ENCODE measurements around the gene ZNF543.
"Not testable (repeated sequence)": the region's sequence is repeated elsewhere in the genome, so short reads cannot be mapped to it uniquely, and the experiment has no call there.

The ZNF543 gene

GRCh38 chr19:57320180-57321084 lies at the start of gene ZNF543:
TSS of gene ZNF543 (plus strand) at chr19:57320472. CDS start at chr19:57320854, 382 bp downstream.
- H3K4me3 ChIP-seq (ENCODE audit: low read length), result peak within 1 kb of the TSS; percentile 63
- peak; percentile 31 for TF ChIP-seq CTCF (IDR thresholded peaks at IDR 0.05; ENCODE audit: insufficient read depth, low read depth, low read length, missing control alignments)
- peak; percentile 98 for DNase-seq (ENCODE audit: low read depth)

- TF ChIP-seq CTCF (IDR thresholded peaks at IDR 0.05; ENCODE audit: insufficient read depth, low read depth, low read length, missing control alignments), result no peak
- no peak for DNase-seq (ENCODE audit: low read depth)
- H3K4me3 ChIP-seq (ENCODE audit: low read length), result no peak overlapping the region
These were observed 49.0 kb upstream of the ZNF543 start for GRCh38 chr19:57271280-57271679.

- DNase-seq (ENCODE audit: low read depth), result no peak
- TF ChIP-seq CTCF (IDR thresholded peaks at IDR 0.05; ENCODE audit: insufficient read depth, low read depth, low read length, missing control alignments), result no peak
- H3K4me3 ChIP-seq (ENCODE audit: low read length), result no peak overlapping the region
These were observed 47.3 kb upstream of the ZNF543 start for GRCh38 chr19:57273014-57273413.

DNA sequence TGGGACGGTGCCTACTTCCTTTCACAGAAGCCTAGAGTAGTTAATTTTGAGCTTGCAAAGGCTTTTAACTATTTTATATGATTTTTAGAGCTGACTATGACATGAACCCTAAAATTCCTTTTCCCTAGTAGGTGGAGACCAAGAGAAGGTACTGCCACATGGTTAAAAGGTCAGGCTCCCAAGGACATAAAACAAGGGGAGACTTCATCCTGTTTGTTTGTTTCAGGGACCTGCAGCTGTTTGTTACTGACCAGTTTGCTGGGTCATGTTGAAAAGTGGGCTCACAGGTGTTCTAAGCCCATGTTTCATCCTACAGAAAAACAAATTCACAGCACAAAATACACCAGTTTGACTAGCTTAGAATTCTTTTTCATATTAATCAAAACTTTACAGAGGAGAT lies 43.8 kb upstream of the ZNF543 start:
- DNase-seq (ENCODE audit: low read depth), result no peak

DNA sequence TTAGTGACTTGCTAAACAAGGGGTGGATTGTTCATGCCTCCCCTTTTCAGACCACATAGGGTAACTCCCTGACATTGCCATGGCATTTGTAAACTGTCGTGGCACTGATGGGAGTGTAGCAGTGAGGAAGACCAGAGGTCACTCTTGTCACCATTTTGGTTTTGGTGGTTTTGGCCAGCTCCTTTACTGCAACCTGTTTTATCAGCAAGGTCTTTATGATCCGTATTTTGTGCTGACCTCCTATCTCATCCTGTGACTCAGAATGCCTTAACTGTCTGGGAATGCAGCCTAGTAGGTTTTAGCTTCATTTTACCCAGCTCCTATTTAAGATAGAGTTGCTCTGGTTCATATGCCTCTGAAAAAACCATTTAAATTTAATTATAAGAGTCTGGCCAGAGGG lies 41.8 kb upstream of the ZNF543 start:
- H3K4me3 ChIP-seq (ENCODE audit: low read length), result not testable (repeated sequence)
- DNase-seq (ENCODE audit: low read depth), result peak; percentile 79

More for the DNA sequence above, 43.8 kb upstream of the ZNF543 start:
- TF ChIP-seq CTCF (IDR thresholded peaks at IDR 0.05; ENCODE audit: insufficient read depth, low read depth, low read length, missing control alignments), result no peak
- H3K4me3 ChIP-seq (ENCODE audit: low read length), result no peak overlapping the region

- peak; percentile 44 for TF ChIP-seq CTCF (IDR thresholded peaks at IDR 0.05; ENCODE audit: insufficient read depth, low read depth, low read length, missing control alignments)
- DNase-seq (ENCODE audit: low read depth), result peak; percentile 96
- peak overlapping the region; percentile 97 for H3K4me3 ChIP-seq (ENCODE audit: low read length)
These were observed 40.7 kb upstream of the ZNF543 start for GRCh38 chr19:57279418-57280164.

- H3K4me3 ChIP-seq (ENCODE audit: low read length), result peak within 1 kb of the TSS; percentile 97
- TF ChIP-seq CTCF (IDR thresholded peaks at IDR 0.05; ENCODE audit: insufficient read depth, low read depth, low read length, missing control alignments), result no peak
- peak; percentile 98 for DNase-seq (ENCODE audit: low read depth)
These were observed 39.9 kb upstream of the ZNF543 start, which contains the start of gene ZNF460 for GRCh38 chr19:57280165-57280961. TSS of gene ZNF460 (plus strand) at chr19:57280485. CDS start at chr19:57280807, 322 bp downstream.
